ENCODE results near the gene WNT8A.
A peak's percentile ranks its signal among the peaks of the same experiment; 100 is the strongest.

WNT8A gene

GRCh38 chr5:138092301-138092700 lies 8.5 kb downstream of the WNT8A start:
- no peak for DNase-seq

GRCh38 chr5:138093036-138093435 lies 9.2 kb downstream of the WNT8A start:
- DNase-seq = no peak

GRCh38 chr5:138095100-138095907 lies 11.5 kb downstream of the WNT8A start:
- DNase-seq = no peak

- DNase-seq = no peak
Measured at GRCh38 chr5:138096363-138096762, 12.5 kb downstream of the WNT8A start.

GRCh38 chr5:138096997-138097828 lies 13.4 kb downstream of the WNT8A start:
- no peak for DNase-seq

GRCh38 chr5:138102454-138103318 lies 18.9 kb downstream of the WNT8A start:
- DNase-seq = no peak

- DNase-seq = no peak
Measured at GRCh38 chr5:138103319-138103637, 19.4 kb downstream of the WNT8A start.

DNA sequence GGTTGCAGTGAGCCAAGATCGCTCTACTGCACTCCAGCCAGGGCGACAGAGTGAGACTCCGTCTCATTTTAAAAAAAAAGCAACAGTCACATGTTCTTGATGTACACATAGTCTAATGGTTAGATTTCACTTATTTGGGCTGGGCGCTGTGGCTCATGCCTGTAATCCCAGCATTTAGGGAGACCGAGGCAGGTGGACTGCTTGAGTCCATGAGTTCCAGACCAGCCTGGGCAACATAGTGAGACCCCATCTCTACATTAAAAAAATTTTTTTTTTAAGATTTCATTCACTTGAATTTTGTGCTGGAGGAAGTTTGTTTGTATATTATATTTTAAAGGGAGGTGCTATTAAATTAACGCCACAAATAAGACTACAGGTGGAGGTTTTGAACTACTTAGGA lies 21.9 kb downstream of the WNT8A start:
- no peak for DNase-seq

- DNase-seq = no peak
Measured at GRCh38 chr5:138107213-138107612, 23.4 kb downstream of the WNT8A start.

GRCh38 chr5:138109463-138110265 lies 25.8 kb downstream of the WNT8A start:
- no peak for DNase-seq

- DNase-seq = no peak
Measured at GRCh38 chr5:138110266-138110963, 26.6 kb downstream of the WNT8A start.

DNA sequence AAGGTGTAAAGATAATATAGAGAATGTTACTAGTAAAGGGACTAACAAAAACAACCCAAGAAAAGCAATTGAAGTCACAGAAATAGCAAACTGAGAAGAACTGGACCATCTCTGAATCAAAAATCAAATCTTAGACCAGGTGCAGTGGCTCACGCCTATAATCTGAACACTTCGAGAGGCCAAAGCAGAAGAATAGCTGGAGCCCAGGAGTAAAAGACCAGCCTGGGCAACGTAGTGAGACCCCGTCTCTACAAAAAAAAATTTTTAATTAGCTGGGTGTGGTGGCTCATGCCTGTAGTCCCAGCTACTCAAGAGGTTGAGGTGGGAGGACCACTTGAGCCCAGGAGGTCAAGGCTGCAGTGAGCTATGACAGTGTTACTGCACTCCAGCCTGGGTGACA lies 27.3 kb downstream of the WNT8A start:
- no peak for DNase-seq

- DNase-seq = no peak
Measured at GRCh38 chr5:138111937-138112336, 28.1 kb downstream of the WNT8A start.

- no peak for DNase-seq
Measured at GRCh38 chr5:138115254-138115653, 31.4 kb downstream of the WNT8A start.

DNA sequence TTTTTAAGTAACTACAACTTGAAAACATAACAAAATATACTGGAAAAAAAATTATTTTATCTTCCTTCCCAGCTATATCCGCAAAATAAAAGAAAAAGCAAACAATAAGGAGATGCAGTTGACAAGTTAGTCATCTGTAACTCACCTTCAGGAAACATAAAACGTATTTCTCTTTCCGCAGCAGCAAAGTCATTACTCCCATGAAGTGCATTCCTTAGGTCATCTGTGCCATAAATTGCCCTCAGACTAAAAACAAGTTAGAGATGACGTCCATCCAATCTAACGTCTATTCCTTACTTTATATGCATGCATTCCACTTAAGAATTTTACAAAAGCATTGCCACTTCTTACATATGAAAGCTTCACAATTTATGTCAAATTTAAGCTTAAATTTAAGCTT lies 44.5 kb downstream of the WNT8A start:
- no peak for DNase-seq

GRCh38 chr5:138129347-138129746 lies 45.5 kb downstream of the WNT8A start:
- DNase-seq = no peak

- no peak for DNase-seq
Measured at GRCh38 chr5:138132543-138132942, 48.7 kb downstream of the WNT8A start.

GRCh38 chr5:138138949-138139780 lies 55.3 kb downstream of the WNT8A start, which contains the start of gene NME5:
TSS of gene NME5 (minus strand) at chr5:138139428. CDS start at chr5:138138780, 648 bp downstream.
- peak; percentile 73 for DNase-seq

GRCh38 chr5:138139781-138140090 lies 55.9 kb downstream of the WNT8A start:
- DNase-seq = no peak

- DNase-seq = no peak
Measured at GRCh38 chr5:138140268-138140667, 56.4 kb downstream of the WNT8A start.
